G401.6 (cell line): ENCODE data around the gene AGPAT4.

Experiments used
- FAIRE-seq: peaks from 2 replicates; lab custom pipeline; 2012; peaks lifted over from hg19 to GRCh38; lab: Jason Lieb, UNC

Gene AGPAT4

DNA sequence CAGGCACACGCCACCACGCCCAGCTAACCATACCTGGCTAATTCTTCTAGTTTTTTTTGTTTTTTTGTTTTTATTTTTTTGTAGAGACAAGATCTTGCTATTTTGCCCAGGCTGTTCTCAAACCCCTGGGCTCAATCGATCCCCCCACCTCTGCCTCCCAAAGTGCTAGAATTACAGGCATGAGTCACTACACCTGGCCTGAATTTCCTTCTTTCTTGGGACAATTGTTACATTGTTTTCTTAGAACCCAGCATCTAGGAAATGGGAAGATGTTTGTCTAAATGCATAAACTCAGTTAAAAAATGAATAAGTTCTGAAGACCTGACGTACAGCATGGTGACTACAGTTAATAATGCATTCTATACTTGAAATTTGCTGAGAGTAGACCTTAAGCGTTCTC lies 10.8 kb upstream of the AGPAT4 start:
- FAIRE-seq = no peak

DNA sequence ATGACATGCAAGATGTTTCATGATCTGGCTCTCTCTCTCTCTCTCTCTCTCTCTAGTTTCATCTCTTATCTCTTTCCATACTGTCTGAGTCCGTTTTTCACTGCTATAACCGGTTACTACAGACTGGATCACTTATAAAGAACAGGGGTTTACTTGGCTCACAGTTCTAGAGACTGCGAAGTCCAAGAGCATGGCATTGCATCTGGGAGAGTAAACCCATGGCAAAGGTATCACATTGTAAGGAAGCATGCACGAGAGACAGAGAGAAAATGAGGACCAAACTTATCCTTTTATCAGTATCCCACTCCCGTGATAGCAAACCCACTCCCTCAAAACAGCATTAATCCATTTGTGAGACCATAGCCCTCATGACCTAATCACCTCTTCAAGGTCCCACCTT lies 7.2 kb upstream of the AGPAT4 start:
- FAIRE-seq = no peak

DNA sequence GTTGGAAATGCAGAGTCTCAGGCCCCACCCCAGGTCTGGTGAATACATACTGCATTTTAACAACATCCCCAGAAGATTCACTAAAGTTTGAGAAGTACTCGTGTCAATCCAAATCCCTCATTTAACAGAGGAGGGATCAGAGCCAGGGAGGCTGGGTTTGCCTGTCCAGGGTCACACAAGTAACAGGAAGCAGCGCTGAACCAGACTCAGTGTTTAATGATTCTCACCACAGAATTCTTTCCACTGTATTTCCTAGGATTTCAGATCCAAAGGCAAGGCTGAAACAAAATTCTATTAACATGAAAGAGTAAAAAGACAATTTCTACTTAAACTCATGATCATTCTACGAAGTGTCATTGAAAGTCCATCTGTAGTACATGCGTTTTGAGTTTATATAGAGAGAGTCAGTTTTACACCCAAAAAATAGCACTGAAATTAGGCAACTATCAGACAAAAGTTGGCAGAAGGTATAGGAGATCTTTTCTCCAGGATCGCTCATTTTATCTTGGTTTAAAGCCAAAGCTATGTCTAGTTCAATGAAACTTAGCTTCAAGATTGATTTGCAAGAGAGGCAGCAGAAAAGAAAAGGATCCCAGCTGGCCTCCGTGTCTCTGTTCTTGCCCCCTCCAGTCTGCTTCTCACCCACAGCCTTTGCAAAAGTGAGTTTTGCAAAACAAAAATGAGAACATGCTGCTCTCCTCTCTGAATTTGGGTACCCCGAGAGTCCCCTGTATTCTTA lies 6.0 kb upstream of the AGPAT4 start:
- FAIRE-seq = no peak

DNA sequence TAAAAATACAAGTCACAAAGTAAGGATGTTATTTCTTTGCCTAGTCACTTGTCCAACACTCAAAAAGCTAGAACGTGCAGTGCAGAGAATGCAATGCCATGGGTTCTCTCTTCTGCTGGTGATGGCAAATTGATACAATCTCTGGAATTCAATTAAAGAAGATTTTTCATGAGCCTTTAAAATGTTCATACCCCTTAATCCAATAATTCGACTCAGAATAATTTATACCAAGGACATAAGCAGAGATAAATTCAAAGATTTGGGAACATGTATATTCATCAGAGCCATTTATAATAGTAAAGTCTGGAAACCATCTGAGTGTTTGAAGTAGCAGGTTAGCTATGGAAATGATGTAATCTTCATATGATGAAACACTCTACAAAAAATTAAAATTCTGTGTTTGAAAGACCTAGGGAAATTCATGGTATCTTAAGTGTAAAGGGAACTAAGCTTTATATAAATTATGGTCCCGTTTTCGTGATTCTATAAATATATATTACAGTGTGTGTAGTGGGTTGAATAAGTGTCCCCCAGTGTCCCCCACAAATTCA lies 2.8 kb upstream of the AGPAT4 start:
- no peak for FAIRE-seq

DNA sequence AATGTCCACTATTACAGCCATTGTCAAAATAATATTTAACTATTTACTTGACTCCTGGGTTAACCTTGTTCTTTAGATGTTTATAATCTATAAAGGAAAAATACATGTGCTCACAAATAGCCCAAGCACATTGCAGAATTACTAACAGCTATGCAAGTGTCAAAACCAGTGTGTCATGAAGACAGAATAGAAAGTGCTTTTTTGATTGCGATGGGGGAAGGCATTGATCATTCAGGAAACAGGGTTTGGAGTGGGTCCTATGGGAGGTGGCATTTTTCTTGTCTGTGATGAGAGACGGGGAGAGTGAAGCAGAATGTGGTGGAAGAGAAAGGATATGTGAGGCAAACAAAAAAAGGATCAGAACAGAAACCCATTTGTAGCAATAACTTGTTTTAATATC lies 1.0 kb upstream of the AGPAT4 start:
- FAIRE-seq = no peak

DNA sequence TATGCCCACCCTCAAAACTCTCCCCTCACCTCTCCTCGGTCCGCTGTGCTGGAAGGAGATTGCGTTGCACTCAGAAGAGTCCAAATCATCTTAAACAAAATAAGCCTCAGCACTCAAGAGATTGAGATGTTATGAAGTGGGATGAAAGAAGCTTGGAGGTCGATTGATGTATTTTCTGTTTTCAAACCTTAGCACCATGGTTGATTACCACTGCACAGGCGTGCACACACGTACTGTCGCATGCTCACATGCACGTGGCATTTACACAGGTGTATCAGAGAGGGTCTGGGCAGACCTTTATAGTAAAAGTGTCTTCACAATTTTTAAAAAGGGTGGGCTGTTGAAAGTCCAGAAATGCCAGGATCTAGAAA lies 612 bp upstream of the AGPAT4 start:
- no peak for FAIRE-seq

DNA sequence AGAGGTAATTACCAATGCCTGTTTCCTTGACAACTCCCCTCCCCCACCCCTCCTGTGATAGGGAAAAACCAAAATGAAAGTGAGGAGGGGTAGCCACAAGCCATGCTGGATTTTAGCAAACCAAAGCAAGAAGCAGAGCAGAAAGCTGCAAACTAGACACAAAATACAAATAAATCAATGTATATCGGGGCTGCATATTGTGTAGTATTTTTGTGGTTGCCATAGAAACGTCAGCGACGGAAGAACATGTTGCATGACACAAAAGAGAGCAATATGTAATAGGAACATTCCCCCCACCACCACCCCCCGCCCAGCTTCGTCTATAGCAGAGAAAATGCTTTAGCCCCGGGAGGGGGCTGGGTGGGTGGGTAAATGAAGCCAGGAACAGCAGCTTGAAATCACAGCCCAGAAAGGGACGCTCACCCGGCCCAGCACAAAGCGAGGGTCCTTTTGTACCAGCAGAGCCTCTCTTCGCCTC lies 548 bp downstream of the AGPAT4 start:
- FAIRE-seq = no peak

DNA sequence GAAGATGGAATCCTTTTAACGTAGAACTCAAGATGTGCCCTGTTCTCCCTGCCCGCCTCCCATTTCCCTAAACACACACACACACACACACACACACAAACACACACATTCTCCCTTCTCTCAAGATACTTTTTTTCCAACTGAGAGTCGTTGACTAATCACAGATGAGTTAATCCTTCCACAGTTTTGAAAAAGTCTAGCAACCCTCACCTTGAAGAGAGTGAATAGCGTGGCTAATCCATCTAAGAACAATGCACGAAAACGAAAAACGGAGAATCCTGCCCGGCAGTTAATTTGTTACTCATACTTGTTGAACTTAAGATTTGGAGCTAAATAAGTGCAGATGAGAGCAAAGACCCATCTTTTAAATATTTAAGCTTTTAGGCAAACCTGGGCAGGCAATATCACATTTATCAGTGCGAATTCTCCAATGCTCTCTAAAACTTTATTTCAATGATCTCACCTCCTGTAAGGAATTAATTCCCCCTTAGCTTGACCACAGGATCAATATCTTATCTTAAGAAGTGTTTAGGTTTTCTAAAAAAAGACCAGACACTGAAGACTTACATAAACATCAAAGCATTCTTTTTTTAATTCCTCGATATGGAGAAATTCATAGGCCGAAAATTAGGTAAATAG lies 1.1 kb downstream of the AGPAT4 start:
- no peak for FAIRE-seq

DNA sequence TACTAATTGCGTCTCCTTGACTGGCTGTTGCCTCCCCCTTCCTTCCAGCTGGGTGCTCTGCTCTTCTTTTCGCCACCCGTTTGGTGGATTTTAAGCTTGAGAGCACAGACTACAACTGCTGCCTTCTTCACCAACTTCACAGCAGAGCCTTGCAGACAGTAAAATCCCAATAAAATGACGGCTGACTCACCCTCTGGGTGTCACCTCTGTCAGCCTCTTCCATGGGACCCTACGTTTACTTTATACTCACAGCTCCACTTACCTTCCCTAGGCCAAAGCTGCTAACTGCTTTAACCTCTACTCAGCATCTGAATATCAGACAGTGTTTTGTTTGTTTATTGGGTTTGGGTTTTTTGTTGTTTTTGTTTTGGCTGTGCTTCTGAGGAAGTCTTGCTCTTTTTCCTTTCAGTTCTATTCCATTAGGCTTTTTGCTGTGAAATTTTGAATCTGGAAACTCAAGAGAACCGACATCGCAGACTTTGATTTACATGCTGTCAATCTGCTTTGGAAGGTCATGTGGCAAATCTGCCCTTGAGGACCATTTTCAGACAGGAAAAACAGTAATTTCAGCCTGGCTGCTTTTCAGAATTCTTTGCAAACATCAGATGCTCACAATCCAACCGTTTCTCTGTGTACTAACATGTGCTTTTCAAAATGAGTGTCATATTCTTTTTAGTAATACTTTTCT lies 2.4 kb downstream of the AGPAT4 start:
- FAIRE-seq = no peak

DNA sequence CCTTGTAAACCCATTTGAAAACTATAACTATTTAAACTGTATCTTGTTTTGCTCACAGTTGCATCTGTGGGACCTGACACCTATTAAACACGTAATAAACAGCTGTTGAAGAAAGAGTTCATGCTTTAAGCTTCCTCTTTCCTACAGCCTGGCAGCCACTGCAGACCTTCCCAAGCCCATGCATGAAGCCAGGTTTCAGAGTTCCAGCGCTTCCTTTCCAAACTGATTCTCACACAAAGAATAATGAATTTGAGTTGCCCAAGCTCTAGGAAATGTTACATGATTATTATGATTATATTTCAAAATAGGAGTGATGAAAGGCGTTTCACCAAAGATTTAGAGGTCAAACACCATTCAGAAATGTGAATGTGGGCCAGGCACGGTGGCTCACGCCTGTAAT lies 3.7 kb downstream of the AGPAT4 start:
- FAIRE-seq = no peak

DNA sequence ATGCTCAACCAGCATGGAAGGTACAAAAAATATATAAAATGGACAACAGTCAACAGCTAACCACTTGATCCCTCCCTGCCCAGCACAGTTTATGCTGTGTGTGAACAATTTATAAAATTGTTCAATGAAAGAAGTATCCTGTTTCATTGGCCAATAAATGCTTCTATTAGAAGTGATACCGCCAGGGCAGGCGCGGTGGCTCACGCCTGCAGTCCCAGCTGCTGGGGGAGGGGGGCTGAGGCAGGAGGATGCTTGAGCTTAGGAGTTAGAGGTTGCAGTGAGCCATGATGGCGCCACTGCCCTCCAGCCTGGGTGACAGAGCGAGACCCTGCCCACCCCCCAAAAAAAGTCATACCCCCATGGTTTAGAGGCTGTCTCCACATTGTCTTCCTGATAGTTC lies 4.6 kb downstream of the AGPAT4 start:
- no peak for FAIRE-seq

DNA sequence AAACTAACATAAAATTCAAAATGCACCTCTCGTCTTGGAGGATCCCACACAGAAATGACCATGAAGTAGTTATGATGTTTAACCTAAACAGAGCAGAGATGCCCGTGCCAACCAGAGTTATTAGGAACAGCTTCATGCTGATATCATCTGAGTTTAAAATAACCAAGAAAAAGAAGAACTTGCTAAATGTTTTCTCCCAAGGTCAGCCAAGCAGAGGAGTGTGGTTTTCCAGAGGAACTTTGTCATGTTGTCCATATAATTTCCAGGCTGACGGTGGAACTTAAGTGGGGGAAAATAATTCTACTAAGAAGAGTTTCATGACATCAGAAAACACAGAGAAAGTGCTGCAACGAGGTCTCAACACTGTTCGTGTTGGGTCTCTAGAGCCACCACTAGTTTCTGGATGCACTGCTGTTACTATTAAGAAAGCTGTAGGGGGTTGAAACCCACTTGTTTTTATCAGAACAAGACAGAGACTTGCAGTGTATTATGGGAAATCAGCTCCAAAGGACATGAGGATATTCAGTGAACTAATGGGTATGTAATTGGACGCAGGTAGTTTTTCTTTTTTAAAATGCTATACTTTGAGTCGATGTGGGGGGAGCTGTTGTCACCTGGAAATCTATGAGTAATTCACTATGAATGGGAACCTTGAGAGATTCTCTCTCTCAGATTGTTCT lies 5.2 kb downstream of the AGPAT4 start:
- FAIRE-seq = no peak

DNA sequence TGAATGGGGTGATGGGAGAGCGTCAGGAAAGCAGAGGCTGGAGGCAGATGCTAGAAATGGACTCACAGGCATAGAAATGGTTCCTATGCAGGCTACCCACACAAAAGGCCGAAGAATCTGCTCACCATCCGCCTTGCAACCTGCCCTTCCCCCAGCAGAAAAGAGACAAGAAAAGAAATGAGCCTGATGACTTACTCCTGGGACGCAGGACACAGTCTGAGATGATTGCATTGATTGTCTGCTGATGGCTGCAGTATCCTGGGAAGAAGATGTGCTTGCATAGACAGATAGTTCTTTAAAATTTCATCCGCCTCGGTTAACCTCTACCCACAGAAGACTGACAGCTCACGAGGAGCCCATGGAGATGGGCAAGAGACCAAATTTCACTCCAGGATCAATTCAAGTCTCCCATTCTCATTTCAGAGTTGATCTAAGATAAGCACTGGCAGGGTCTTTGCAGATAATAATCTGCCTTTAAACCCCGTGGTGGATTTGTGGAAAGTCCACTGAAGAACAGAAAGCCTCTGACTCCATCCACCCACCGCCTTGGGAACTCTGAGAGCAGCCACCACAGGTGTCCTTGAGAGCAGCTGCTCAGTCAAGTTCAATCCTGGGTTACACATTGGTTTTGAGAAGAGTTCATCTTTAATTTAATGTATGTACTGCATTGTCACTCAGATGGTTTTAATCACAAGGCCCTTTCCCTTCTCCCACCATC lies 7.2 kb downstream of the AGPAT4 start:
- FAIRE-seq = no peak

DNA sequence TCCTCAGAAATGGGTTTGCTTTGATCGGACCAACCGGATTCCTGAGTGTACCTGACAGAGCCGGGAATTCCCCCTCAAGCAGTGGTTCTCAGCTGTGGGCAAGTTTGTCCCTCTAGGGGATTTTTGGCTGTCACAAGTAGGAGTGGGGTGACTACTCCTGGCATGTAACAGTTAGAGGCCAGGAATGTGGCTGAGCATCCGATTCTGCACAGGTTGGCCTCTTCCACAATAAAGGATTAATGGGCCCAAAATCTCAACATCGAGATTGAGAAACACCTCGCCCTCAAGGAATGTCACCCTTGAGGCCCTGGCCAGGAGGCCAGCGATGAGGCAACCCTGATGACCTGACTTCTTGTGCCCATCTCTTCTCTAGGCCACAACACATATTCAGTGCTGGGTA lies 7.9 kb downstream of the AGPAT4 start:
- no peak for FAIRE-seq

DNA sequence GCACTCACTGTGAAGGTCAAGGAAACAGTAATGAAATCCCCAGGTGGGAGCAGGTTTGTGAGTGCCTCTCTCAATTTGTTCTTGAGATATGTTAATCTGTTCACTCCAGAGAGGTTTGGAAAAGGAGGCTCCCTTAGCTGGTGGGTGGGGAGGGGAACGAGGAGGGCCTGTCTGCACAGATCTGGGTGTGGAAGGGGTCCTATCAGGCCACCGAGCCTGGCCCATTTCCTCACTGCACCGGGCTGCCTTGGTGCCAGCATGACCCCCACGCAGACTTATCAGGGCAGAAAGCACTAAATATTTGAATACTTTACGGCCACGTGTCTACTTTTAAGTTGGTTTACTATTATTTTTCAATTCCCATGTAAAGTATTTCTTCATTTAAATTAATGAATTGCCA lies 8.3 kb downstream of the AGPAT4 start:
- no peak for FAIRE-seq

DNA sequence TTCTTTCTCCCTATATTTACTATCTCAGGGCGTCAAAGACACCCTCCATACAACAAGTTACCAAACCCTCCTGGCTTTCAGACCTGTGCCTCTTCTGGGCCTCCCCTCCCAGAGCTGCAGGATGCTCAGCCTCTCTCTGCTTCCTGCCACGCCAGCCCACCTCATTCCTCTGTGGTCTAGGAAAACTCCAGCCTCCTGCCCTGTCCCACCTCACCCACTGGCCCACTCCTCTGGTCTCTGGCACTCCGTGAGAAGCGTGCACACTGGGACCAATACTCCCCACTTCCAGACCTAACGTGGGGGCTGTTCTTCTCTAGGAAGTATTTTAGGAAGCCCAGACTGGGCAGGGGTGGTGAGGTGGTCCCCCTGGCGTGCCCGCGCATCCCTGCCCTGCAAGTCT lies 9.7 kb downstream of the AGPAT4 start:
- FAIRE-seq = no peak

DNA sequence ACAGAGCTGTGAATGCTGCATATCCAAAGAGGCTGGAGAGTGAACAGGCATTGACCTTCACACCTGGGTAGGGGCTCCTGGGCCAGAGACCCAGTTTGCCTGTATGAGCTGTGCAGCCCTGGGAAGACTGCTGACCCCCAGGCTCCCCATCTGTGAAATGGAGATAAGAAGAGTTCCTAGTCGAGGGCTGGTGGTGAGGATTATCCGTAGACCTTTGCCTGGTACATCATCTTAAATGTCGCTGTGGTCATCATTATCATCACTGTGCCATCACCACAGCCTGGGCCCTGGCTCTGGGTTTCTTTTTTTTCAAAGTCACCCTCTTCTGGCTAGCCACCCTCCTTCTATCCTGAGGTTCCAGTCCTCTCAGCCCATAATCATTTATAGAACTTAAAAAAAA lies 12.0 kb downstream of the AGPAT4 start:
- no peak for FAIRE-seq

DNA sequence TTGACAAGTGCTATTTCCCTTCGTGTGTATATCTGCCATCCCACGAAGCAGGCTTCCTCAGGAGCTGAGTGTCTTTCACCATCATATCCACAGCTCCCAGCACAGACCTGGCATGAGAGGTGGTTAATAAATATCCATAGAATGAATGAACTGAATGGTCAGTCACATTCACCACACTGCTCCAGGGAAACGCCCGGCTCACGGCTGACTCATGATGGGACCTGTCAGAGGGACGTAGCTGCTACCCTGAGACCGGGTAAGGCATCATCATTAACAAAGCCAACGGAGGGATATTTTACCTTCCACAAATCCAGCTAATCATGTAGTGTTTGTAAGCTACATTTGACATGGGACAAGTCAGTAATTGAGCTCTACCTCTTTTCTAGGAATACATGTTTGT lies 12.5 kb downstream of the AGPAT4 start:
- FAIRE-seq = no peak

DNA sequence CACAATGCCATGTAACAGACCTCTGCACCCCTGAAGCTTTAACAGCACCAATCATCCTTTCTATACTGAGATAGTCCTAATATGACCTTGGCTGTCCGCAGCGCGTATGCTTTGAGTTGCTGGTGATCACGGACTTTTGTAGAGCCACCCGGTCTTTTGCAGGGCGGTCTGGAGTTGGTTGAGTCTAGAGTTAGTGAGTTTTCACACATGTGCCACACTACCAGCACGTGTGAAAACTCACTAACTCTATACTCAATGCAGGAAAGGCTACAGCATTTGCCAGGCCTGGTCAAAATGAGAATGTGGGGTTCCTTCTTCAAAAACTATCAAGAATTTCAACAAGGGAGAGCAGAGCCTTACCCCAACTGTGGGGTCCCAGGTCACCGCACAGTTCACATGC lies 14.6 kb downstream of the AGPAT4 start:
- FAIRE-seq = no peak

DNA sequence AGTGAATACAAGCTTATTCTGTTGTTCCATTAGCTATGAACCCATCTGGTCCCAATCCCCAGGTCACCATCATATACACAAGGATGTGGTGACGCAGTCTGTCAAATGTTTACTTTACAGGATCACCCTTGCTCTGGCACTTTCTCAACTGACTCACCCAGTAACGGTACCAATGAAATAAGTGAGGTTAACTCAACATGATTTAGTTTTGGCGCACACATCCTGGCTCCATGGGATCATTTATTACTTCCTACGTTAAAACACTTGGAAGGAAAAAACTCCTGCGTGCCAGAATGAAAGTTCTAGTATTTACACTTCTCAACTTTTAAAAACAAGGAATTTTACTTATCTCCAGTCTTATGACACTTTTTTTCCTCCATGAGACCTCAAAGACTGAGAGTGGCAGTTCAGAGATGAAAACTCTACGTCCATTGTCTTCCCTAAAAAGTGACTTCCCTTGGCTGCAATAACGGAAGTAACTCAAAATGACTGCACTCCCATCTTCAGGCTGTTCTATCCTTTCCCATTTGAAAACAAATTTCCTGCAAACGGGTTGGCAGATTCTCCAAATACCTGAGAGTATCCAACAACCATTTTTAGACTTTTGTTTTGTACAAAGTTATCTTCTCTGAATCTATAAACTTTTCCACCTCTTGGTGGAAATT lies 15.9 kb downstream of the AGPAT4 start:
- no peak for FAIRE-seq

DNA sequence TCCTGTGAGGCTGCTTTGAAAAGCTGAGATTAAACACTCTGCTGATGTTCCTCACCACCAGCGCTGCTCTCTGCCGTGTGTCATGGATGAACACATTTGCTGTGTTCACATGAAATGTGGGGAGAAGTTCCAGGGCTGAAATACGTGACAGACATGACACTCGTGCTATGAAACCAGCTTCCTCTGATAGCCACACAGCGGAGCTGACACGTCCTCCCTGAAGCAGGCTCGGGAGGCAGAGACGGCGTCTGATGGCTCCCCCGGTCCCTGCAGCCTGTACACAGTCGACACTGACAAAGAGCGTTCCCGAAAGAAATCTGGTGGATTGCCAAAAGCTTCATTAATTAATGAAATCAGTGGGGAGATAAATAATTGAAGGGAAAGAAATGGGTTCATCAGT lies 17.5 kb downstream of the AGPAT4 start:
- FAIRE-seq = no peak

DNA sequence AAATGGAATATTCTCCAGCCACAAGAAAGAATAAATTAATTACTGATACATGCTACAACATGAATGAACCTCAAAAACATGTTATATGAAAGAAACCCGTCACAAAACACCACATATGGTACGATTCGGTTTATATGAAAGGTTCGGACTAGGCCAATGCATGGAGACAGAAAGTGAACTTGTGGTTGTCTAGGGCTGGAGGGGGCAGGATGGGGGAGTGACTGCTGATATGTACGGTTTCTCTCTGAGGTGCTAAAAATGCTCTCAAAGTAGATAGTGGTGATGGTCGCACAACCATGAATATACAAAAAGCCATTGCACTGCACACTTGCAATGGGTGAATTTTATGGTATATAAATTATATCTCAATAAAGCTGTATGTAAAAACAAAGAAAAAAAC lies 18.3 kb downstream of the AGPAT4 start:
- FAIRE-seq = no peak
